Activated B cell treated with CpG ODN at 0.5 μM for 24 hours (primary cell): Measurements from ENCODE around the gene TMEM121B. TPM values are rescaled to one million over a fixed set of nuclear protein-coding genes. Genes with fewer than 3 reads are reported as not detected.

ENCODE experiments used
- ATAC-seq: fragments of 200-7000 bp; cut with Tn5 transposase; one replicate; pipeline ENCODE4 v1.10.0; 2021; ENCODE audit warnings: low read depth, mild to moderate bottlenecking, moderate library complexity
- CTCF ChIA-PET: fragments of 350-600 bp; sonication (Branson Sonifier 250); formaldehyde crosslinking; loops from one replicate; lab custom pipeline; 2021; ENCODE audit warnings: antibody characterized with exemption; lab: Charles Lee
- POLR2A ChIA-PET: fragments of 350-600 bp; sonication (Branson Sonifier 250); formaldehyde crosslinking; loops from one replicate; lab custom pipeline; 2021; ENCODE audit warnings: antibody characterized with exemption; lab: Charles Lee
- DNase-seq: peaks from one replicate; pipeline ENCODE4 v3.0.0; 2022
- H3K27ac Mint-ChIP-seq: one replicate; pipeline ENCODE4 v1.8.0; 2020; ENCODE audit warnings: mixed read lengths
- H3K27me3 Mint-ChIP-seq: one replicate; pipeline ENCODE4 v1.8.0; 2021; ENCODE audit warnings: mixed read lengths
- H3K36me3 Mint-ChIP-seq: one replicate; pipeline ENCODE4 v1.8.0; 2021; ENCODE audit warnings: low read depth, mixed read lengths
- H3K4me1 Mint-ChIP-seq: one replicate; pipeline ENCODE4 v1.8.0; 2021; ENCODE audit warnings: mixed read lengths
- H3K4me3 Mint-ChIP-seq: one replicate; pipeline ENCODE4 v1.8.0; 2020; ENCODE audit warnings: mild to moderate bottlenecking, mixed read lengths
- H3K9me3 Mint-ChIP-seq: one replicate; pipeline ENCODE4 v1.8.0; 2020; ENCODE audit warnings: mixed read lengths
- intact Hi-C: fragments of 100-400 bp; cut with micrococcal nuclease; formaldehyde crosslinking; loops from one replicate; pipeline ENCODE4 v1.15.1; 2024
- total RNA-seq: library from RNA; stranded (reverse); gene quantifications from 2 replicates; pipeline ENCODE4 v1.2.3, GENCODE V29; 2022
- TF ChIP-seq, protein P1 (sequence below): fragments of 200-600 bp; IDR thresholded peaks from one replicate; pipeline ENCODE4 v1.8.0; 2022; ENCODE audit warnings: antibody characterized with exemption, mild to moderate bottlenecking

The TMEM121B gene
- total RNA-seq, 1 donor from 2014 or later, result 0.16 TPM

DNA sequence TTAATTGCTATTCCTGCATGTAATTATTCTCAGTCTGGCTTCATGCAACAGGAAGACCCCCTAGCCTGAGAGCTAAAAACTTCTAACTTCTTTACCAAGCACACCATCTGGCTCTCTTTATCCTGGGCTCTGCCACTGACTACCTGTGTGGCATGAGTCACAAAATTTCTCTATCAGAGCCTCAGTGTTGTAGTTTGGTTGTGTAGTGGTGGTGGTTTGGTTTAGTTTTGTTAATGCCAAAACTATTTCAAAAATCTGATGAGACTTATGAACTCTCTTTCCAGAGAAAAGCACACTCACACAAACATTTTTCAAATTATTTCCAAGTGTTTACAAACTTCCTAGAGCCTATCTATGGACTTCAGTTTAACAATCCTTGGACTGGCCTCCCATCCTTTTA, 43.9 kb downstream of the TMEM121B start:
- Mint-ChIP-seq H3K36me3 (no peaks in the 10 kb centered on the region), H3K4me3 (no peak overlapping the region), H3K27ac (no peak overlapping the region), H3K9me3 (no peaks in the 10 kb centered on the region), H3K4me1 (peaks cover 3% of the 10 kb centered on the region), H3K27me3 (no peaks in the 10 kb centered on the region)
- TF ChIP-seq, protein P1, sequence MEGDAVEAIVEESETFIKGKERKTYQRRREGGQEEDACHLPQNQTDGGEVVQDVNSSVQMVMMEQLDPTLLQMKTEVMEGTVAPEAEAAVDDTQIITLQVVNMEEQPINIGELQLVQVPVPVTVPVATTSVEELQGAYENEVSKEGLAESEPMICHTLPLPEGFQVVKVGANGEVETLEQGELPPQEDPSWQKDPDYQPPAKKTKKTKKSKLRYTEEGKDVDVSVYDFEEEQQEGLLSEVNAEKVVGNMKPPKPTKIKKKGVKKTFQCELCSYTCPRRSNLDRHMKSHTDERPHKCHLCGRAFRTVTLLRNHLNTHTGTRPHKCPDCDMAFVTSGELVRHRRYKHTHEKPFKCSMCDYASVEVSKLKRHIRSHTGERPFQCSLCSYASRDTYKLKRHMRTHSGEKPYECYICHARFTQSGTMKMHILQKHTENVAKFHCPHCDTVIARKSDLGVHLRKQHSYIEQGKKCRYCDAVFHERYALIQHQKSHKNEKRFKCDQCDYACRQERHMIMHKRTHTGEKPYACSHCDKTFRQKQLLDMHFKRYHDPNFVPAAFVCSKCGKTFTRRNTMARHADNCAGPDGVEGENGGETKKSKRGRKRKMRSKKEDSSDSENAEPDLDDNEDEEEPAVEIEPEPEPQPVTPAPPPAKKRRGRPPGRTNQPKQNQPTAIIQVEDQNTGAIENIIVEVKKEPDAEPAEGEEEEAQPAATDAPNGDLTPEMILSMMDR, result no peak
- DNase-seq (no peak), ATAC-seq (no peak)
- CTCF ChIA-PET, result interaction anchor here (1.0 to 5.7 kb wide), 3 partner anchors 95 to 425 kb away, joined by 3 to 38 read pairs (median 4); no protein-coding TSS in a partner anchor
- POLR2A ChIA-PET, result no interaction called here
- intact Hi-C loops, result loop anchor here (5.0 kb wide), 1 partner anchor 290 kb away; the partner anchor contains the start of gene CECR2

DNA sequence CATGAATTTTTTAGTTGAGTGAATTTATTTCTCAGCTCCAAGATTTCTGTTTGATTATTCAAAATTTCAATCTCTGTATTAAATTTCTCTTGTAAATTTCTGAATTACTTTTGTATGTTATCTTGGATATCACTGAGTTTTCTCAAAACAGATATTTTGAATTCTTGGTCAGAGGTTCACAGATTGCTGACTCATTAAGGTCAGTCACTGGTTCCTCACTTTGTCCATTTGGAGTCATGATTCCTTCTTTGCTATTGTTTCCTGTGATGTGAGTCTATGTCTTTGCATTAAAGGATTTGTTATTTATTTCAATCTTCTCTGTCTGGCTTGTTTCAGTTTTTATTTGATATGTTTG, 46.5 kb downstream of the TMEM121B start:
- H3K4me3 Mint-ChIP-seq, result no peak overlapping the region
- DNase-seq (no peak), ATAC-seq (no peak)
- H3K27ac Mint-ChIP-seq, result no peak overlapping the region
- no peaks in the 10 kb centered on the region for H3K9me3 Mint-ChIP-seq
- POLR2A ChIA-PET, result interaction anchor here (0.6 to 0.9 kb wide), 2 partner anchors 71 to 427 kb away, joined by 3 read pairs; no protein-coding TSS in a partner anchor
- TF ChIP-seq, protein P1, result no peak
- CTCF ChIA-PET, result interaction anchor here (0.7 to 5.7 kb wide), 7 partner anchors 10 to 427 kb away, joined by 3 to 38 read pairs (median 7); partner anchors contain the start of gene IL17RA
- peaks cover 3% of the 10 kb centered on the region for H3K4me1 Mint-ChIP-seq
- intact Hi-C loops, result loop anchor here (1.0 to 5.0 kb wide), 4 partner anchors 20 to 427 kb away; partner anchors contain the start of gene CECR2
- H3K27me3 Mint-ChIP-seq, result no peaks in the 10 kb centered on the region
- H3K36me3 Mint-ChIP-seq, result no peaks in the 10 kb centered on the region

DNA sequence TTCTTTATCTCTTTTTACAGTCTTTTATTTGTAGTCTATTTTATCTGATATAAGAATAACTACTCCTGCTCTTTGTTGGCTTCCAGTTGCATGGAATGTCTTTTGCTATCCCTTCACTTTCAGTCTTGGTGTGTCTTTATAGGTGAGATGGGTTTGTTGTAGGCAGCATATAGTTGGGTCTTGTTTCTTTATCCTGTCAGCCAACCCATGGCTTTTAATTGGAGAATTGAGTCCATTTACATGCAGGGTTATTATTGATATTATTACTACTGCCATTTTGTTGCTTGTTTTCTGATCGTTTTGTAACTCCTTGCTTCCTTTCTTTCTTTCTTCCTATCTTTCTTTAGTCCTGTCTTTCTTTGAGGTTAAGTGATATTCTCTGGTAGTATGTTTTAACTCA, 48.3 kb downstream of the TMEM121B start:
- Mint-ChIP-seq H3K27ac (no peak overlapping the region), H3K27me3 (no peaks in the 10 kb centered on the region), H3K4me1 (peaks cover 3% of the 10 kb centered on the region), H3K4me3 (no peak overlapping the region), H3K9me3 (no peaks in the 10 kb centered on the region), H3K36me3 (no peaks in the 10 kb centered on the region)
- POLR2A ChIA-PET, result no interaction called here
- intact Hi-C loops, result no loop called here
- DNase-seq, result no peak
- TF ChIP-seq, protein P1, result no peak
- no peak for ATAC-seq
- CTCF ChIA-PET, result interaction anchor here (1.6 to 5.7 kb wide), 2 partner anchors 425 to 429 kb away, joined by 7 to 38 read pairs; no protein-coding TSS in a partner anchor

Other genes with a start within 250 kb of the TMEM121B start
- gene GAB4, start 113.1 kb downstream of the TMEM121B start, total RNA-seq, result 0.29 TPM in 1 of 2 replicates, not detected in the other
- 15.7 and 18.1 TPM in 2 replicates for gene IL17RA, start 36.4 kb downstream of the TMEM121B start, total RNA-seq
- gene HDHD5, start 37.9 kb upstream of the TMEM121B start, total RNA-seq, result 23.9 and 25.2 TPM in 2 replicates
- gene ADA2, start 98.1 kb upstream of the TMEM121B start, total RNA-seq, result 21.9 and 29.3 TPM in 2 replicates
- 1.6 and 2.5 TPM in 2 replicates for gene CECR2, start 248.1 kb upstream of the TMEM121B start, total RNA-seq